Retinal pigment epithelial cell (primary cell): ENCODE data around the gene EMILIN1.

Experiments
- DNase-seq: peaks from one replicate; pipeline ENCODE4 v3.0.0-alpha.2; 2010; ENCODE audit warnings: low read depth
- H3K4me3 ChIP-seq: 2 replicates; pipeline ENCODE4 v1.5.1; 2011; ENCODE audit warnings: mild to moderate bottlenecking, low read length, control low read depth, moderate library complexity
- CTCF ChIP-seq: conservative IDR thresholded peaks from 2 replicates; pipeline ENCODE4 v1.5.1; 2011; ENCODE audit warnings: low read depth, low read length, control low read depth, inconsistent platforms

EMILIN1 gene

GRCh38 chr2:27069436-27069835, 9.0 kb upstream of the EMILIN1 start:
- H3K4me3 ChIP-seq, result no peak overlapping the region
- DNase-seq, result no peak
- TF ChIP-seq CTCF, result no peak

GRCh38 chr2:27069961-27070618, 8.3 kb upstream of the EMILIN1 start:
- DNase-seq, result no peak
- peak overlapping the region; percentile 94 for H3K4me3 ChIP-seq
- TF ChIP-seq CTCF, result no peak

- no peak for TF ChIP-seq CTCF
- DNase-seq, result no peak
- H3K4me3 ChIP-seq, result peak overlapping the region; percentile 94
Measured at GRCh38 chr2:27070653-27071276, 7.7 kb upstream of the EMILIN1 start.

- TF ChIP-seq CTCF, result no peak
- peak; percentile 44 for DNase-seq
- H3K4me3 ChIP-seq, result peak within 1 kb of the TSS; percentile 94
Measured at GRCh38 chr2:27071277-27071989, 7.0 kb upstream of the EMILIN1 start, which contains the start of gene OST4. Gene OST4, minus strand, starts transcription at chr2:27071654.

GRCh38 chr2:27071990-27072830, 6.2 kb upstream of the EMILIN1 start:
- DNase-seq, result no peak
- no peak for TF ChIP-seq CTCF
- H3K4me3 ChIP-seq, result peak overlapping the region; percentile 70

- no peak for TF ChIP-seq CTCF
- H3K4me3 ChIP-seq, result no peak overlapping the region
- DNase-seq, result no peak
Measured at GRCh38 chr2:27072920-27073319, 5.5 kb upstream of the EMILIN1 start.
